GM21360 (cell line): Measurements from ENCODE around the gene BRSK2.

Source experiments
- ATAC-seq: cut with Tn5 transposase; IDR thresholded peaks from one replicate; pipeline ENCODE4 v1.9.1; 2021; ENCODE audit warnings: mild to moderate bottlenecking, moderate library complexity; ENCODE audit not compliant: unreplicated experiment

BRSK2 gene

DNA sequence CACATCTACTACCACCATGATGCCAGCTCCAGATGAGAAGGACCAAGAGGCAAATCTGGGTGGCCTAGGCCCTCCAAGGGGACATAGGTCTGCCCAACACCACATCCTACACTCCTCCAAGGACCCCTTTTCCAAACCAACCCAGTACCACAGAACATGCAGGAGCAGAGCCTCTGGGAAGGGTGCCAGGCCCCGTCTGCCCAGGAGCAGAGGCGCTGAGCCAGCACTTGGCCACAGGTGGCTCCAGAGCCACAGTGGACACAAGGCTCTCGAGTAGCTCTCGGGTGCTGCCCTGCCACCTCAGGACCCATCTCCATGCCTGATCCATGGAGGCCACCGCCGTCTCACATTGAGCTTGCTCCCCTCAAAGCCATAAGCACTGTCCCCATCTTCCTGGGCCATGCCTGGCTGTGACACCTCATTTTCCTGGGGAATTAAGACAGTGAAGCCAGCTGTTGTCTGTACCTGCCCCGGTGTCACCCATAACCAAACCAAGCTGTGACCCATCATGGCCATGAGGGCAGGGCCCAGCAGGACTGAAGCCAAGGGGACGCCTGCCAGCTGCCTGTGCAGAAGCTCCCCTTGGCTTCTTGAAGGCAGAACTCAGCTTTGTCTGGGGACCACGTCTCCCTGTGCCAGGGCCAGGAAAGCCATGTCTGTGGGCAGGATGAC lies 89.4 kb downstream of the BRSK2 start:
- no peak for ATAC-seq

- ATAC-seq: no peak
Observed at GRCh38 chr11:1479678-1480118, 90.0 kb downstream of the BRSK2 start.

DNA sequence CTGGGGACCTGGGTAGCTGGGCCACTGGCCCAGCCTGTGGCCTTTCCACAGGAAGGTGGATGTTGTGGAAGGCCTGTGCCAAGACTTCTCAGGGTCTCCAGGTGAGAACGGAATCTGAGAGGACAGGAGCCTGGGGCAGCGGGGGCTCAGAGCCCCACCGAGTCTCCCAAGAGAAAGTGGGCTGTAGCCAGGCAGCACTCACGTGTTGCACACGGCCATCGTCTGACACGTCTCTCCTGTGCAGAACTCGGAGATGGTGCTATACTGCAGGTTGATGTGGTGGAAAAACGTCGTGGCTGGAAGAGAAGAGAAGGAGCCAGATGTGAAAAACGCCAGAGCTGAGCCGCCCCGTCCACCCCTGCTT lies 90.4 kb downstream of the BRSK2 start:
- ATAC-seq: no peak

DNA sequence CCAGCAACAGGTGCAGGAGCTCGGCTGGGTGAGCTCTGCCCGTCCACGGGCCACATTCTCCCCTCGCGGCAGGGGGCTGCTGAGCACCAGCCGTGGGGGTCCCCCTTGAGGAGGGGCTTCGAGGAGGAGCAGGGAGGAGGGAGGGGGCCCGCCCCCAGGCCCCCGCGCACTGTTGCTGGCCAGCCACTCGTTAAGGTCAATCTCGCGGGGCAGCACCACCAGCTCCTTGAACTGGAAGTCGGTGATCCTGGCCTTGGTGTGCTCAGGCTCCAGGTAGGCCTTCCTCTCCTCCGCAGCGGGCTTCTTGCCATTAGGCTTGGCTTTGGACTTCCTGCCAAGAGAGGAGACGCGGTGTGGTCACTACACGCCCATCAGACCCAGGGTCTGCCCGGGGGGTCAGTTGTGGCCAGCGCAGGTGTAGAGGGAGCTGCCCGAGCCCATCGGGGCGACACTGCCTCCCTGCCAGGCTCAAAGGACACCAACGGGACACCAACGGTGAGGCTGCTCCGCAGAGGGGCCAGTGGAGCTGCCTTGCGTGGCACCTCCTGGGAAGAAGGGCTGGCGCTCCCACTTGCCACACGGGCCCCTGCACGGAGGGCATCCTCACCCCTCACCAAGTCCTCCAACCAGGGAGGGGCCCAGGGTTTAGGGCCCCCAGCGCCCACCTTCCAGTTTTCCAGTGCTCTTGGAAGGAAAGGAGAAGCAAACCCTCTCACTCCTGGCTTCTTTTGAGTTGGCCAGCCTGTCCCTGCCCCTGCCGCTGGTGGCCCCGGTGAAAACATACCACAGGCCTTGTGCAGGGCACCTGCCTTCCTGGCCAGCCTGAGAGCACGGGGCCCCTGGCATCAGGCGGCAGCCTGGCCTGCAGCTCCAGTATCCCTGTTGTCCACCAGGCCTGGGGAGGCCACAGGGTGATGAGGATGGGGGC lies 91.1 kb downstream of the BRSK2 start:
- no peak for ATAC-seq

- ATAC-seq: no peak
Observed at GRCh38 chr11:1481483-1481825, 91.7 kb downstream of the BRSK2 start.

DNA sequence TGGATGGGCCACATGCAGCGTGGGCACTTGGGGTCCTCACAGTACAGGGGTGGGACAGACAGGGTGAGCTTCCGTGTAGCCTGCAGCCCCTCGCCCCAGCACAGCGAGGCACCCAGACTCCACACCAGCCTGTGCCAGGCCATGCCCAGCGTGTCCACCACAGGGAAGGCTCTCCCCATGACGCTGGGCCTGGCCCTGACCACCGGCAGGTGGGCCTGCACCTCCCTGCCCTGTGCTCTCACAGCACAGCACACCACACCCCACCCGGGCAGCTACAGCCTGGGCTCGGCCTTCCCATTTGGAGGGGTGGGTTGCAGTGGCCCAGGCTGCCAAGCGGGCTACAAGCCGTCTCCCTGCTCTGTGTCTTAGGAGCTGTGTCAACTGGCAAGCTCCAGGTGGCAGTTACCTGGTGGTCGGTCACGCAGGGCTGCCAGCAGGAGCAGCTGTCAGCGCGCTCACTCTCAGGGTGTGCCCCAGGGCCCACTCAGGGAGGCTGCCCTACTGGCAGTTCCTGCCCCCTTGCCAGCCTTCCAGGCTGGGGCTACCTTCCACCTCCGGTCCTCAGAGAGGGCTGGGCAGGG lies 92.2 kb downstream of the BRSK2 start:
- no peak for ATAC-seq

DNA sequence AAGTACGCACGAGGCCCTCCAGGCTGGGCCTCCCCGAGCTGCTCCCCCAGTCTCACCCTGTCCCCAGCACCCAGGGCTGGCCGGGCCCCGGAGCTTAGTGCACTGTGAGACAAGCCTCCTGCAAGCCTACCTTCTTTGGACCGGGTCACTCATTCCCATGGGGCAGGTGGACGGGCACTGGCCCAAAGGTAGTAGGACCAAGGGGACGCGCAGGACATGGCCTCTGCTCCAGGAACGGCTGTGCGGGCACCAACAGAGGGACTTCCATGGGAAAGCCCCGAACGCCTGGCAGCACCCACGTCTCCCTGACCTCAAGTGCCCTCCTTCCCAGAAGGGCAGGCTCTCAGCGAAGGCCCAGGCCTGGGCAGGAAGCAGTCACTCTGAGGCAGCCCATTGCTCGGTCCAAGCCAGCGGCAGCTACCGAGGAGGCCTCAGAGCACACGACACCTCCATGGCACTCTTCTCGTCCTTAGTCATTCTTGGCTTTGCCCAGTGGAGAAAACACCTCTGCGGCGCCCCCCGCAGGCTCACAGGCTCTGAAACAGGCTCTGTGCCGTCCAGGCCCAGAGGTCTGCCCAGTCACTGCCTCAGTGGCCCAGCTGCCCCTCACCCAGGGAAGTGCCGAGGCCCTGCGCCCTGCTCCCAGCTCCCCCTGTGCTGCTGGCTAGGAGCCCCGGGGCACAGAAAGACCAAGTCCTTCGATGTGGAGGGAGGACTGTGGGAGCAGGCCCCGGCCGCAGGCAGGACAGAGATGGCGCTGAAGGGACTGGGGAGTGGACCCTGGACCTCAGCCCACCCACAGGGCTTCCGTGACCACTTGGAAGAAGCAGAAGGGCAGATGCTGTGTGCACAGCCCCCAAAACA lies 93.1 kb downstream of the BRSK2 start:
- no peak for ATAC-seq

- no peak for ATAC-seq
Observed at GRCh38 chr11:1483445-1483961, 93.8 kb downstream of the BRSK2 start.

GRCh38 chr11:1484061-1484671 lies 94.4 kb downstream of the BRSK2 start:
- ATAC-seq: no peak

DNA sequence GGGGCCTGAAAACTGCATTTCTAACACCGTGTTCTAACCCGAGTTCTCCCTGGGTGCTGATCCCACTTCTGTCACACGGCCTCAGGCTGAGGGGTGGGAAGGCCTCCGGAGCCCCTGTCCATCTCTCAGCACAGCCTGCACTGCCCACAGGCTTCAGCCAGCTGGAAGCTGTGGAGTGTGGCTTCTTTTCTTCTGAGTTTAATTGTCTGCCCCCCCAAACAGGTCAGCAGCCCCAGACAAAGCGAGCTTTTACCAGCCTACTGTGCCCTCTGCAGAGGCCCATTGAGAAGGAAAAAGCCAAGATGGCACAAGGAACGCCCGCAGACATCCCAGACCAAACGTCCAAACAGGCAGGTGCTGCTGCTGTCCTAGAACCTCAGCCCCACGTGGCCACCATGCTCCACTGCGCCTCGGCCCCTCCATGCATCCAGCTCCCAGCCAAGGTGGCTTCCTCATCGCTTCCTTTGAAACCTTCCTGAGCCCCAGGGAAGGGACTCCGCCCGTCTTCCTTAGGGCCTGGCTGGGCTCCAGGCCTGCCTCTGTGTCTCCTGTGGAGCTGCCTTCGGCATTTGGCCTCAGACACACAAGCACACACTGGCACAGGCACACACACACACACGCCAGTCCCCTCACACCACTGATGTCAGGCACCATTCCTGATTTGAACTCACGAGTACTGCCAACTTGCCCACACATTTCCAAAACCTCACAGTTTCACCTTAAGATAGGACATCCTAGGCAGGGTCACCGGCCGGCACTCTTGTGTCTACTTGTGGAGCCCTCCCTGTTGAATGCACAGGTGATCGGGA lies 95.2 kb downstream of the BRSK2 start:
- ATAC-seq: no peak

DNA sequence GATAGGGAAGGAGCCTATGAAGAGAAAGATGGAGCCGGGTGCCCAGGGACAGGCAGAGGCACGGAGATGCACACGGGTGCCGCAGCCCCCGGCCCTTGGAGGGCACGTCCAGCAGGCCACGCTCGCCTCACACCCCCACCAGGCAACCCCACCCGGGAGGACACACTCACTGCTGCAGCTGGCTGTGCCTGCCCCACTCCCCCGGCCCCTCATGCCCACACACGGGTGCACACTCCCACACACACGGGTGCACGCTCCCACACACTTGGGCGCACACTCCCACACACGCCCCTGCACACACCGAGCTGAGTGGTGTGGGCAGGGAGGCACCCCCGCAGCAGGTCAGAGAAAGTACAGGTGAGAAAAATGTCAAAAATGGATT lies 95.8 kb downstream of the BRSK2 start:
- ATAC-seq: no peak

- no peak for ATAC-seq
Observed at GRCh38 chr11:1486054-1486825, 96.5 kb downstream of the BRSK2 start, which contains the start of gene MOB2. TSS of gene MOB2 (minus strand) at chr11:1486779. CDS start at chr11:1486556, 223 bp downstream.

DNA sequence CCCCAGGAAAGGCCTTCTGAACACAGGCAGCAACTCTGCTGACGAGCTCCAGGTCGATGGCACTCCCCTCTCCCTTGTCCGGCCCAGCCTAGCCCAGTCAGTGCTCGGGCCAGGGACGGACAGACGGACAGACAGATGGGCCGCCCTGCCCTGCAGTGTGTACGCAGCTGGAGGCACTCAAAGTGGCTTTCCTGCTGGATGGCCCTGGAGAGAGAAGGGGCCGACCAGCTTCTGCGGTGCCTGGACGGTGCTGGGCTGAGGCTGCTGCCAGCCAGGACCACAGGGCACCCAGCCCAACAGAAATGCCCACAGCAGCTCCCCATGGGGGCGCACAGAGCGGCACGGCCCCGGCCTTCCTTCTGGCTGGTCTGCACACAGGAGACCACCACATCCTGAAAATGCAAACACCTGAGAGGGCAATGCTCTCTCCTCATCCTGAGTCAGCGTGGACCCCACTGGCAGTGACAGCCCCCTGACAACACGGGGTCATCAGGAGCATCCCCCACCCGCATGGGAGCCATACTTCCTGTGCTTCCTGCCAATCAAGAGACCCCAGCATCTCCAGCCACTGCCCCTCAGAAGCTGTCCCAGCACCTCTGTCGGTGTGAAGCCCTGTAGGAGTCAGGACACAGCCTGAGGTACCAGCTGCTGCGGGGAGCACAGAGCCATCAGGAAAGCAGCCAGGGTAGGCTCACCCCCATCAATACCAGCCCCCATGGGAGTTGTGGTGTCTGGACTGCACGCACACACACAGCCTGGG lies 97.5 kb downstream of the BRSK2 start:
- ATAC-seq: no peak

DNA sequence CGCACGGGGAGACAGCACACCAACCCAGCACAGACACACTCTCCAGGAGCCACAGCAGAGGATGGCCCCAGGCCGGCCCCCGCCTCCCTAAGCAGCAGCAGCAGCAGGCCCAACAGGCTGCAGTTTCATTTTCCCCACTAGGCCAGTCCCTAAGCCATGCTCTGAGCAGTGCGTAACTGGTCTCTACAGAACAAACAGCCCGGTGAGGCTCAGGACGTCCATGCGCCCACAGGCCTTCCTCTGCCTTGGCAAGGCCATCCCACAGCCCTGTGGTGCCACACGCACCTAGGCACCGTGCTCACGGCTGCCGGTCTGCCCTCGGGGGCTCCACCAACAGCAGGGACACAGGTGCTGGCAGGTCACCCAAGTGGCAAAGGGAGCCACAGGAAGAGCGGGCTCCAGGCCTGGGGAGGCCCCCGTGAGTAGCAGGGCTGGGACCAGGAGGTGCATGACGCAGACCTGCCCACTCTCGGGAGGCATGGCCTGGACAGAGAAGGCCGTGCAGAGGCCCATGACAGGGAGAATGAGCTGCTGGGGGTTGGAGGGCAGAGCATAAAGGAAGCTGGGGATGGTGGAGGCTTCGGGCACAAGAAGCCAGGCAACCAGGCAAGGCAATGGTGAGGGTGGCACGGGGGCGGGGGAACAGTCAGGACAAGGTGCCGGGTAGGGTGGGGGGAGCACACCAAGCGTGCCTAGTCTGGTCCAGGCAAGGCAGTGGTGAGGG lies 98.3 kb downstream of the BRSK2 start:
- ATAC-seq: no peak

DNA sequence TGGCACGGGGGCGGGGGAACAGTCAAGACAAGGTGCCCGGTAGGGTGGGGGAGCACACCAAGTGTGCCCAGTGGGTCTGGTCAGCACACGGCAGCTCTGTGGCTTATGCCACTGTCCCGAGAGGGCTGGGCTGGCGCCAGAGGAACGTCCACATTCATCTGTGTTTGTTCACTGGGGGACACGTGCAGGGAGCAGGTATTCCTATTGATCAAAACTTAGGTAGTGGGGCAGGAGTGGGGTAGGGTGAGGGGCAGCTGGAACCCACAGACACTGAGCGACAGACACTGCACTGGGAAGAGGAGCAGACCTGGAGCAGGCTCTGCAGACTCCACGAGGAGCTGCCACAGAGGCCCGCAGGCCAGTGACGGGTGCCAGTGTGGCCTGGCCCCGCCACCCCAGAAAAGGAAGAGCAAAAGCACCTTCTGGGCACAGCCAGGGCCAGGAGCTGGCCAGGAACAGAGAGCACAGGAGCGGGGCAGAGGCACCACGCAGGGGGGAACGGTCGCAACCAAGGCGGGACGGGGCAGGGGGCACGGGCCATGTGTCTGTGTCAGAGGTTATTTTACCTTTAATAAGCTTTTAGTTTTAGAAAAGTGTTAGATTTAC lies 98.9 kb downstream of the BRSK2 start:
- ATAC-seq: no peak

- no peak for ATAC-seq
Observed at GRCh38 chr11:1490651-1491050, 100.9 kb downstream of the BRSK2 start.

DNA sequence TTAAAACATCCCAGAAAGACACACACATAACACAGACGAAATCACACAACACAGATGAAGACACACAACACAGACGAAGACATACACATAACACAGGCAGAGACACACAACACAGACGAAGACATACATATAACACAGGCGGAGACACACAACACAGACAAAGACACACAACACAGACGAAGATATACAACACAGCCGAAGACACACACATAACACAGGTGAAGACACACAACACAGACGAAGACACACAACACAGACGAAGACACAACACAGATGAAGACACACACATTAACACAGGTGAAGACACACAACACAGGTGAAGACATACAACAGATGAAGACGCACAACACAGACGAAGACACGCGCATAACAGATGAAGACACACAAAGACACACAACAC lies 101.6 kb downstream of the BRSK2 start:
- no peak for ATAC-seq
